K562 (cell line): ENCODE measurements around the gene BMP6. TPM values are rescaled to one million over a fixed set of nuclear protein-coding genes. Genes with fewer than 3 reads are reported as not detected.
A peak's percentile ranks its signal among the peaks of the same experiment; 100 is the strongest.

Experiments
- ATAC-seq: fragments of 200-7000 bp; cut with Tn5 transposase; 3 replicates; pipeline ENCODE4 v1.9.1; 2020; ENCODE audit warnings: moderate library complexity
- BruUV-seq: library from RNA; stranded (reverse); fragments of 400-500 nt; replicated peaks from 2 replicates; lab custom pipeline; 2021; lab: Mats Ljungman, UMichigan
- CTCF ChIA-PET: fragments of 300-600 bp; formaldehyde crosslinking; extraction: SDS; loops from one replicate; lab custom pipeline; 2021; ENCODE audit warnings: low intra/inter-chr PET ratio; lab: Yijun Ruan, JAX
- POLR2A ChIA-PET: fragments of 300-600, 350-650 bp; sonication (Branson Sonifier 250); formaldehyde crosslinking; extraction: SDS; loops from one replicate; lab custom pipeline; 2021; ENCODE audit warnings: antibody characterized with exemption, inconsistent platforms; lab: Yijun Ruan, JAX
- DNase-seq, 4 experiments: peaks; one replicate each; pipeline versions ENCODE4 v3.0.0 to v3.0.0-alpha.2; 2011 to 2018; ENCODE audit warnings: low spot score in 3 of 4, mixed read lengths in 3 of 4; ENCODE audit errors: extremely low read depth in 1 of 4
- FAIRE-seq: peaks from 2 replicates; lab custom pipeline; 2011; peaks lifted over from hg19 to GRCh38; lab: Jason Lieb, UNC
- H2AFZ ChIP-seq: 2 replicates; pipeline ENCODE4 v1.6.0; 2011; ENCODE audit warnings: low read depth, low read length, control low read depth, inconsistent platforms
- H3K27ac ChIP-seq: fragments of 200-600 bp; 3 replicates; pipeline ENCODE4 v1.8.0; 2011; ENCODE audit warnings: low read depth, mild to moderate bottlenecking, control low read depth, inconsistent platforms, low read length, moderate library complexity, mixed read lengths; ENCODE audit errors: extremely low read depth
- H3K27me3 ChIP-seq, 2 experiments: fragments of 300-600 bp in 1 of 2; 2 replicates in 1 of 2; 3 replicates in 1 of 2; pipeline versions ENCODE4 v1.6.0 to v1.8.0; 2011; ENCODE audit warnings: inconsistent platforms in 2 of 2, low read length in 2 of 2, mild to moderate bottlenecking in 1 of 2, mixed read lengths in 1 of 2, moderate library complexity in 1 of 2; ENCODE audit not compliant: control insufficient read depth in 2 of 2, insufficient read depth in 2 of 2
- H3K36me3 ChIP-seq: fragments of 300-600 bp; 3 replicates; pipeline ENCODE4 v1.8.0; 2011; ENCODE audit warnings: mild to moderate bottlenecking, low read length, inconsistent platforms; ENCODE audit not compliant: control insufficient read depth, insufficient read depth
- H3K4me1 ChIP-seq, 2 experiments: fragments of 200-600 bp in 1 of 2; replicated peaks in 1 of 2; 2 replicates in 1 of 2; 3 replicates in 1 of 2; pipeline versions ENCODE4 v1.5.1 to v1.8.0; 2011; ENCODE audit warnings: inconsistent platforms in 2 of 2, low read length in 2 of 2, mild to moderate bottlenecking in 1 of 2, mixed read lengths in 1 of 2, moderate library complexity in 1 of 2; ENCODE audit not compliant: control insufficient read depth in 2 of 2, insufficient read depth in 2 of 2
- H3K4me2 ChIP-seq: 2 replicates; pipeline ENCODE4 v1.6.1; 2011; ENCODE audit warnings: low read length, control low read depth, inconsistent platforms, mixed read lengths; ENCODE audit not compliant: insufficient read depth
- H3K4me3 ChIP-seq: fragments of 200-600 bp; sonication (generic), shearing (Covaris generic); 2 replicates; pipeline ENCODE4 v1.5.1; 2016; ENCODE audit warnings: control low read depth, inconsistent platforms
- H3K79me2 ChIP-seq: fragments of 200-600 bp; 3 replicates; pipeline ENCODE4 v1.8.0; 2011; ENCODE audit warnings: low read length, inconsistent platforms; ENCODE audit not compliant: control insufficient read depth, insufficient read depth
- H3K9ac ChIP-seq, 2 experiments: 2 replicates each; pipeline versions ENCODE4 v1.6.0 to v1.6.1; 2011; ENCODE audit warnings: low read depth in 2 of 2, low read length in 2 of 2, control low read depth in 1 of 2, inconsistent platforms in 1 of 2, mild to moderate bottlenecking in 1 of 2, mixed read lengths in 1 of 2; ENCODE audit not compliant: insufficient read depth in 1 of 2
- H3K9me1 ChIP-seq: one replicate; pipeline ENCODE4 v1.6.0; 2011; ENCODE audit warnings: inconsistent platforms, mild to moderate bottlenecking, low read length, moderate library complexity; ENCODE audit not compliant: control insufficient read depth, insufficient read depth
- H3K9me3 ChIP-seq: replicated peaks from 2 replicates; pipeline ENCODE4 v1.5.1; 2011; ENCODE audit warnings: low read depth, low read length, inconsistent platforms; ENCODE audit not compliant: control insufficient read depth, insufficient read depth
- H4K20me1 ChIP-seq: replicated peaks from 2 replicates; pipeline ENCODE4 v1.6.1; 2011; ENCODE audit warnings: low read length, inconsistent platforms, mixed read lengths; ENCODE audit not compliant: control insufficient read depth, insufficient read depth
- EZH2 ChIP-seq: IDR thresholded peaks from 2 replicates; pipeline ENCODE4 v1.6.1; 2012; ENCODE audit warnings: low read depth, mild to moderate bottlenecking, inconsistent platforms, low read length, borderline replicate concordance
- FIP1L1 ChIP-seq: fragments of 200-400 bp; formaldehyde crosslinking; IDR thresholded peaks from 2 replicates; pipeline ENCODE4 v1.6.1; 2018; ENCODE audit warnings: mild to moderate bottlenecking, low read depth, low read length; ENCODE audit not compliant: poor library complexity, severe bottlenecking
- PCBP1 ChIP-seq: fragments of 200-400 bp; formaldehyde crosslinking; IDR thresholded peaks from 2 replicates; pipeline ENCODE4 v1.6.1; 2018; ENCODE audit warnings: mild to moderate bottlenecking, low read depth, low read length; ENCODE audit not compliant: poor library complexity, severe bottlenecking
- ZNF41 ChIP-seq: fragments of 250-450 bp; sonication (Bioruptor Pico); conservative IDR thresholded peaks from 2 replicates; pipeline ENCODE4 v1.4.0; 2020; ENCODE audit warnings: mild to moderate bottlenecking
- WGBS: fragments of 100-300 bp; shearing (Covaris generic); methylation state at CpG from one replicate; pipeline ENCODE4 v1.1.6; 2016; ENCODE audit warnings: low coverage, mixed read lengths; ENCODE audit not compliant: insufficient coverage; ENCODE audit errors: missing lambda C conversion rate; 5-methylcytosine and 5-hydroxymethylcytosine counted together
- in situ Hi-C: fragments of 300-500 bp; cut with MboI; formaldehyde crosslinking; loops from 4 replicates; pipeline ENCODE4 v1.15.0; 2018; ENCODE audit warnings: inconsistent platforms, mixed read lengths
- intact Hi-C: fragments of 100-400 bp; cut with micrococcal nuclease; formaldehyde crosslinking; loops from 2 replicates; pipeline ENCODE4 v1.14.2; 2022
- polyA plus RNA-seq, 8 experiments: library from polyadenylated mRNA; depleted of rRNA in 4 of 8; stranded (reverse) in 5 of 8; unstranded in 3 of 8; fragments of >200 nt; fragmentation: Nextera tagmentation in 2 of 8; fragmentation: Illumina TruSeq in 1 of 8; extraction: Ambion mirVana in 2 of 8; extraction: Trizol in 1 of 8; gene quantifications; 2 replicates each; pipeline versions ENCODE4 v1.2.1 to v1.2.3, GENCODE V29; 2011 to 2014; ENCODE audit warnings: inconsistent platforms in 1 of 8, missing spikeins in 1 of 8
- total RNA-seq, 7 experiments: library from RNA; depleted of rRNA in 6 of 7; stranded (reverse); fragments of >200 nt in 6 of 7; fragmentation: Illumina TruSeq in 2 of 7; extraction: Trizol in 2 of 7; gene quantifications; 2 replicates each; pipeline versions ENCODE4 v1.2.1 to v1.2.3, GENCODE V29; 2011 to 2021; ENCODE audit warnings: low replicate concordance in 1 of 7

BMP6 gene
- total and polyA plus RNA-seq, 9 of the 15 experiments (the other 6 are each of a cell fraction or from before 2014, with no cell fraction given) = 0.01 to 0.13 (median 0.06) TPM; not detected in 3

GRCh38 chr6:7794509-7794908 lies 68.6 kb downstream of the BMP6 start (continued):
- TF ChIP-seq PCBP1 = no peak

GRCh38 chr6:7797386-7797785 lies 71.5 kb downstream of the BMP6 start:
- WGBS = 3% methylated on average over 2 of the region's 2 CpGs
- in situ Hi-C loops = no loop called here
- intact Hi-C loops = no loop called here
- H3K9me3 ChIP-seq = no peaks in the 10 kb centered on the region
- no peaks in the 10 kb centered on the region for H3K9me1 ChIP-seq
- no peaks in the 10 kb centered on the region; the same call in 1 of the 2 replicates for H4K20me1 ChIP-seq
- no peak overlapping the region for H3K9ac ChIP-seq
- POLR2A ChIA-PET = no interaction called here
- BruUV-seq = no TSS peak
- no peak overlapping the region for H3K4me2 ChIP-seq
- H3K27me3 ChIP-seq = peaks cover 15 to 38% of the 10 kb centered on the region in 2 experiments; a peak in 4 of 5 replicates
- TF ChIP-seq EZH2 = 0 out of 2 replicates have a peak, but pooled peaks have one; percentile 53
- TF ChIP-seq ZNF41 (CRISPR knock-in tag) = no peak
- CTCF ChIA-PET = no interaction called here
- ATAC-seq (no peak), DNase-seq (no peak), FAIRE-seq (no peak)
- H3K79me2 ChIP-seq = no peaks in the 10 kb centered on the region
- H2AFZ ChIP-seq = no peak overlapping the region
- H3K4me1 ChIP-seq = no peaks in the 10 kb centered on the region
- no peak overlapping the region for H3K4me3 ChIP-seq
- no peaks in the 10 kb centered on the region for H3K36me3 ChIP-seq
- no peak overlapping the region for H3K27ac ChIP-seq

- POLR2A ChIA-PET = interaction anchor here (0.7 kb wide), 1 partner anchor 155 kb away, joined by 3 read pairs; no protein-coding TSS in a partner anchor
- in situ Hi-C loops = no loop called here
- no peak for TF ChIP-seq FIP1L1
- TF ChIP-seq, all 486 proteins: peak for 0
- no peak overlapping the region for H3K27ac ChIP-seq
- H3K9me1 ChIP-seq = no peaks in the 10 kb centered on the region
- intact Hi-C loops = no loop called here
- no peaks in the 10 kb centered on the region for H3K9me3 ChIP-seq
- H3K27me3 ChIP-seq = peaks cover 18 to 44% of the 10 kb centered on the region in 2 experiments; a peak in 4 of 5 replicates
- ATAC-seq = no peak
- H3K79me2 ChIP-seq = no peaks in the 10 kb centered on the region
- H4K20me1 ChIP-seq = no peaks in the 10 kb centered on the region; the same call in 1 of the 2 replicates
- no TSS peak for BruUV-seq
- FAIRE-seq = no peak
- no peak overlapping the region for H3K4me2 ChIP-seq
- H3K9ac ChIP-seq = no peak overlapping the region
- CTCF ChIA-PET = no interaction called here
- H3K4me1 ChIP-seq = no peaks in the 10 kb centered on the region
- no peak for DNase-seq
- 0% methylated on average over 6 of the region's 6 CpGs for WGBS
- no peak overlapping the region for H2AFZ ChIP-seq
- no peaks in the 10 kb centered on the region for H3K36me3 ChIP-seq
- H3K4me3 ChIP-seq = no peak overlapping the region
Observed at GRCh38 chr6:7798751-7799150, 72.9 kb downstream of the BMP6 start.
